Stimulated activated effector memory CD8-positive, alpha-beta T cell treated with anti-CD3 and anti-CD28 coated beads, Interleukin-12 subunit alpha, Interleukin-12 subunit beta, amount 100 ng/mL, for 72 hours (primary cell): Measurements from ENCODE around the gene RAP1B.

Experiments
- ATAC-seq: fragments of 150-1000 bp; cut with Tn5 transposase; 2 replicates; pipeline ENCODE4 v1.10.0; 2021
- DNase-seq, 2 donors: peaks; one replicate each; pipeline ENCODE4 v3.0.0; 2021 to 2022; ENCODE audit warnings: low spot score in 2 of 2
- H3K27ac Mint-ChIP-seq: one replicate; pipeline ENCODE4 v1.8.0; 2022; ENCODE audit warnings: mild to moderate bottlenecking, mixed read lengths
- H3K36me3 Mint-ChIP-seq: one replicate; pipeline ENCODE4 v1.8.0; 2022; ENCODE audit warnings: mild to moderate bottlenecking, mixed read lengths
- H3K4me1 Mint-ChIP-seq: one replicate; pipeline ENCODE4 v1.8.0; 2022; ENCODE audit warnings: mixed read lengths
- H3K4me3 Mint-ChIP-seq: one replicate; pipeline ENCODE4 v1.8.0; 2022; ENCODE audit warnings: mild to moderate bottlenecking, mixed read lengths
- H3K9me3 Mint-ChIP-seq: one replicate; pipeline ENCODE4 v1.8.0; 2022; ENCODE audit warnings: mixed read lengths

RAP1B gene

GRCh38 chr12:68591734-68592418, 18.8 kb upstream of the RAP1B start:
- ATAC-seq (peak; percentile 67), DNase-seq (no peak)
- no peaks in the 10 kb centered on the region for H3K36me3 Mint-ChIP-seq
- peaks cover 9% of the 10 kb centered on the region for H3K9me3 Mint-ChIP-seq
- H3K4me3 Mint-ChIP-seq = peak overlapping the region; percentile 59
- H3K4me1 Mint-ChIP-seq = peaks cover 41% of the 10 kb centered on the region
- H3K27ac Mint-ChIP-seq = peak overlapping the region; percentile 87

- H3K27ac Mint-ChIP-seq = no peak overlapping the region
- H3K4me3 Mint-ChIP-seq = no peak overlapping the region
- no peaks in the 10 kb centered on the region for H3K36me3 Mint-ChIP-seq
- ATAC-seq (no peak), DNase-seq (no peak)
- H3K4me1 Mint-ChIP-seq = peaks cover 44% of the 10 kb centered on the region
- H3K9me3 Mint-ChIP-seq = peaks cover 4% of the 10 kb centered on the region
These were observed 15.5 kb upstream of the RAP1B start for GRCh38 chr12:68595241-68595640.

- DNase-seq (no peak), ATAC-seq (no peak)
- Mint-ChIP-seq H3K9me3 (no peaks in the 10 kb centered on the region), H3K36me3 (no peaks in the 10 kb centered on the region), H3K4me3 (no peak overlapping the region), H3K27ac (no peak overlapping the region), H3K4me1 (peaks cover 18% of the 10 kb centered on the region)
These were observed 8.9 kb upstream of the RAP1B start for GRCh38 chr12:68601767-68602166.

DNA sequence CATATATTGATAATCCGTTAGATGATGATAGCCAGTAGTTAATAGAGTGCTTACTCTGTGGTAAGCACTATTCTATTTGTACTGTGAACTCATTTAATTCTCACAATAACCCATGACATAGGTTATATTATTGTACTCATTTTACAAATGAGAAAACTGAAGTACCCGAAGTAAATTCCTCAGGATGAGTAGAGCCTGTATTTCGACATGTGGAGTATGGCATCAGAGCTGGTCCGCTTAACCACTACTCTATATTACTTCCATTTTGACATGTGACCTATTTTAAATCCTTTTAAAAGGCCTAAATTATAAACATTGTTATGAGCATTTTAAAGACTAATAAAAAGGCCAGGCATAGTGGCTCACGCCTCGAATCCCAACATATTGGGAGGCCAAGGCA, 8.0 kb upstream of the RAP1B start:
- Mint-ChIP-seq H3K4me3 (no peak overlapping the region), H3K4me1 (peaks cover 21% of the 10 kb centered on the region), H3K36me3 (no peaks in the 10 kb centered on the region), H3K27ac (no peak overlapping the region), H3K9me3 (no peaks in the 10 kb centered on the region)
- ATAC-seq (no peak), DNase-seq (no peak)

- ATAC-seq (no peak), DNase-seq (no peak)
- Mint-ChIP-seq H3K4me1 (peaks cover 26% of the 10 kb centered on the region), H3K4me3 (no peak overlapping the region), H3K36me3 (peaks cover 35% of the 10 kb centered on the region), H3K27ac (no peak overlapping the region), H3K9me3 (no peaks in the 10 kb centered on the region)
These were observed 2.5 kb upstream of the RAP1B start for GRCh38 chr12:68608191-68608590.

DNA sequence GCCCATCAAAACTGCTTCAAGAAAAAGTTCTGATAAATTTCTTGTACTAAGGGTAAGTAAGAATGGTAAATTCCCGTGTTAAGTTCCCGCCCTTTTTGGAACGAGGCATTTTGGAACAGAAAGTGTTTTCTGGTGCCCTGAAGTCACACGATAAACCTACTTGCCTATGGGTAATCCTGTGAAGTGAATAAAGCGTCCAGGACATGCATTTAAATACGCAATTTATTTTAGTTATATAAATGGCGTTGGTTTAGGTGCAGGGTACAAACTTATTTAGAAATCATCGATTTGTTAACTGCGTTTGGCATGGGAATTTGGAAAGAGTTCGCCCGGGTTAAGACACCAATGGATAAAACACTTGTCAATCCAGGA, 715 bp upstream of the RAP1B start:
- Mint-ChIP-seq H3K36me3 (peaks cover 53% of the 10 kb centered on the region), H3K9me3 (no peaks in the 10 kb centered on the region), H3K4me1 (peaks cover 37% of the 10 kb centered on the region), H3K27ac (peak overlapping the region; percentile 99), H3K4me3 (peak overlapping the region; percentile 90)
- no peak for DNase-seq
- ATAC-seq = no peak

DNA sequence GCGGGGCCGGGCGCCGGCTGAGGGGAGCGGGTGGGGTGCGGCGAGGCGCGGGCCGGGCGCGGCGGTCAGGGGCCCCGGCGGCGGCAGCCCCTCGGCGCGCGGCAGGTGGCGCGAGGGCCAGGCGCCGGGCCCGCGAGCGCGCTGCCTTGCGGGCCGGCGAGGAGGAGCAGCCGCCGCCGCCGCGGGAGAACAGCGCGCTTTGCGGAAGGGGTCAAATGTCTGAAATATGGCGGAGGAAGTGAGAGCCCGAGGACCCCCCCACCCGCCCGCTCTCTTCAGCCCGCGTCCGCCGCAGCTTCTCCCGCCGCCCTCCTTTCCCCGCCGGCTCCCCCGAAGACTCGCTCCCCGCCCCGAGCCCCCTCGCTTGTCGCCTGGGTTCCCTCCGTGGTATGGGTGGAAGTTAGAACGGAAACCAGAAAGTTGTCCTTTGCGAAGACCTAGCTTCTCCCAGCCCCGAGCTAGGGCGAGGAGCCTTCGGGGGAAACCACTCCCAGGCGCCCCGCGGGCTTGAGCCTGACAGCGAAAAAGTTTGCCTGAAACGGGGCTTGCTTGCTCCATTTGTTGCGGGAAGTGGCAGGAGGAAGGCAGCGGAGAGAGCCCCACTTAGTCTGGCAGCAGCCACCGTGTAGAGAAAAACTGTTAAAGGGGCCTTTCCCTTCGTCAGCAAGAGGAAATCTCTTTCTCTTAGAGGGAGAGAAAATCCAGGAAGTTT, 551 bp downstream of the RAP1B start:
- peak overlapping the region; percentile 90 for H3K4me3 Mint-ChIP-seq
- H3K9me3 Mint-ChIP-seq = no peaks in the 10 kb centered on the region
- DNase-seq (peak; percentile 25 to 78), ATAC-seq (peak; percentile 33)
- H3K4me1 Mint-ChIP-seq = peaks cover 47% of the 10 kb centered on the region
- H3K27ac Mint-ChIP-seq = peak overlapping the region; percentile 99
- H3K36me3 Mint-ChIP-seq = peaks cover 65% of the 10 kb centered on the region

GRCh38 chr12:68611806-68612160, 1.1 kb downstream of the RAP1B start:
- peak overlapping the region; percentile 90 for H3K4me3 Mint-ChIP-seq
- H3K27ac Mint-ChIP-seq = peak overlapping the region; percentile 99
- DNase-seq (no peak), ATAC-seq (no peak)
- peaks cover 71% of the 10 kb centered on the region for H3K36me3 Mint-ChIP-seq
- peaks cover 47% of the 10 kb centered on the region for H3K4me1 Mint-ChIP-seq
- no peaks in the 10 kb centered on the region for H3K9me3 Mint-ChIP-seq

GRCh38 chr12:68612202-68612601, 1.5 kb downstream of the RAP1B start:
- H3K4me1 Mint-ChIP-seq = peaks cover 47% of the 10 kb centered on the region
- no peak for DNase-seq

GRCh38 chr12:68612697-68613096, 2.0 kb downstream of the RAP1B start:
- Mint-ChIP-seq H3K4me1 (peaks cover 47% of the 10 kb centered on the region), H3K9me3 (no peaks in the 10 kb centered on the region), H3K36me3 (peaks cover 78% of the 10 kb centered on the region), H3K4me3 (peak overlapping the region; percentile 90), H3K27ac (peak overlapping the region; percentile 99)
- no peak for DNase-seq
- no peak for ATAC-seq

More at GRCh38 chr12:68612202-68612601, 1.5 kb downstream of the RAP1B start:
- Mint-ChIP-seq H3K4me3 (peak overlapping the region; percentile 90), H3K9me3 (no peaks in the 10 kb centered on the region), H3K27ac (peak overlapping the region; percentile 99), H3K36me3 (peaks cover 73% of the 10 kb centered on the region)
- ATAC-seq = no peak

DNA sequence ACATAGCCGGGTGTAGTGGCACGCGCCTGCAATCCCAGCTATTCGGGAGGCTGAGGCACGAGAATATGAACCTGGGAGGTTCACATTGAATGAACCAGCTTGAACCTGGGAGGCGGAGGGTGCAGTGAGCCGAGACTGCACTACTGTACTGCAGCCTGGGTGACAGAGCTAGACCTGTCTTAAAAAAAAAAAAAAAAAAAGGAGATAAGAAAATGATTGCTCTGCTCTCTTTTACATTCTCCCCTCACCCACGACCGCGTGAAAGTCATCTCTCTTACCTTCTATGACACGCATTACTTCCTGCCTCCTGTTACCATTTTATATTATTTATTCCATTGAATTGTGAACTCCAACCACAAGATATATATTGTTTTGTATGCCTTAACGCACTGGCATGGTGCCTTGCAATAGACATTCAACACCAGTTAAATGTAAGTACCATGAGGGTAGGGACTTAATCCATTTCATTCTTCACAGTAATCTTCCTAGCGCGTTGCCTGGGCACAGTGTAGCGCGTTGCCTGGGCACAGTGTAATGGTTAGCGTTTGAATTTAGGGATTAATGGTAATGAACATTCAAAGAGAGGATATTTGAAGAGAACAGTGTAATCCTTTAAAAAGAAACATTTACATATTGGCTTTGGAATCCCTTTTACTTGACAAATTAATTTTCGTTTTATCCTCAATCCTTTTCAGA, 2.7 kb downstream of the RAP1B start:
- peak overlapping the region; percentile 90 for H3K4me3 Mint-ChIP-seq
- H3K27ac Mint-ChIP-seq = peak overlapping the region; percentile 99
- H3K9me3 Mint-ChIP-seq = no peaks in the 10 kb centered on the region
- peaks cover 85% of the 10 kb centered on the region for H3K36me3 Mint-ChIP-seq
- ATAC-seq (peak; percentile 27), DNase-seq (no peak)
- peaks cover 42% of the 10 kb centered on the region for H3K4me1 Mint-ChIP-seq

GRCh38 chr12:68614105-68614679, 3.5 kb downstream of the RAP1B start:
- Mint-ChIP-seq H3K27ac (peak overlapping the region; percentile 89), H3K36me3 (peaks cover 93% of the 10 kb centered on the region), H3K9me3 (no peaks in the 10 kb centered on the region), H3K4me3 (peak overlapping the region; percentile 90), H3K4me1 (peaks cover 41% of the 10 kb centered on the region)
- no peak for ATAC-seq
- no peak for DNase-seq

GRCh38 chr12:68614769-68615168, 4.1 kb downstream of the RAP1B start:
- peaks cover 98% of the 10 kb centered on the region for H3K36me3 Mint-ChIP-seq
- peak overlapping the region; percentile 89 for H3K27ac Mint-ChIP-seq

DNA sequence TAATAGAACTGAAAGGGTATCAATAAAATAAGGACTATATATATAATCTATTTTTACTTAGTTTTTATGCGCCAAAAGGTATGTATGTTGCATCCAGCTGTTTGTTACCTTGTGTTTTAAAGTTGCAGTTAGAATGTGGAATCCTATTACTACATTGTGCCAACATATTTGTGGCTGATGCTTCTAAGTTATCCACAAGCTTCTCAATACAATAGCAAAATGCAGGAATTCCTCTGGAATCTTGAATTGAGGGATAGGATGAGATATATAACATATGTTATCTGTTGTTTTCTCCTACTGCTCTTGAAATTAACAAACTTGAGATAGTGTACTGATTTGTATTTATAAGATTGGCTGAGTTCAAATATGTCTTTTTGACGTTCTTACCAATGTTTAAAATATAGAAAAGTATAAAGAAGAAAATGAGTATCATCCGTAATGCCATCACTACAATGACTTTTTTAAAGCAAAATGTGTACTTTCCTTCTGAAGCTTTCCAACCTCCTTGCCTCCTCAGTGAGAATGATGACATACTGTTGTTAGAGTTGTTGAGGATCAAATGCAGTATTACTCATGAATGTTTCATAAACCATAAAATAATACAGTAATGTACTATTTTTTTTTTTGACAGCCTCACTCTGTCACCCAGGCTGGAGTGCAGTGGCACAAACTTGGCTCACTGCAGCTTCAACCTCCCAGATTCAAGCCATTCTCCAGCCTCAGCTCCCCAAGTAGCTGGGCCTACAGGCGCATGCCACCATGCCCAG, 6.6 kb downstream of the RAP1B start:
- Mint-ChIP-seq H3K27ac (peak overlapping the region; percentile 41), H3K36me3 (peaks cover 98% of the 10 kb centered on the region), H3K9me3 (no peaks in the 10 kb centered on the region), H3K4me1 (peaks cover 54% of the 10 kb centered on the region), H3K4me3 (peak overlapping the region; percentile 90)
- no peak for DNase-seq
- ATAC-seq = peak; percentile 77

More at GRCh38 chr12:68614769-68615168, 4.1 kb downstream of the RAP1B start:
- ATAC-seq (no peak), DNase-seq (no peak)
- Mint-ChIP-seq H3K4me3 (peak overlapping the region; percentile 90), H3K9me3 (no peaks in the 10 kb centered on the region), H3K4me1 (peaks cover 39% of the 10 kb centered on the region)

GRCh38 chr12:68619541-68619940, 8.8 kb downstream of the RAP1B start:
- Mint-ChIP-seq H3K27ac (no peak overlapping the region), H3K4me3 (peak overlapping the region; percentile 47), H3K36me3 (peaks cover 98% of the 10 kb centered on the region), H3K9me3 (no peaks in the 10 kb centered on the region), H3K4me1 (peaks cover 58% of the 10 kb centered on the region)
- ATAC-seq (no peak), DNase-seq (no peak)
